Measurements from ENCODE around the gene BMP8B.
A peak's percentile ranks its signal among the peaks of the same experiment; 100 is the strongest.
"Not testable (repeated sequence)": the region's sequence is repeated elsewhere in the genome, so short reads cannot be mapped to it uniquely, and the experiment has no call there.

The BMP8B gene

DNA sequence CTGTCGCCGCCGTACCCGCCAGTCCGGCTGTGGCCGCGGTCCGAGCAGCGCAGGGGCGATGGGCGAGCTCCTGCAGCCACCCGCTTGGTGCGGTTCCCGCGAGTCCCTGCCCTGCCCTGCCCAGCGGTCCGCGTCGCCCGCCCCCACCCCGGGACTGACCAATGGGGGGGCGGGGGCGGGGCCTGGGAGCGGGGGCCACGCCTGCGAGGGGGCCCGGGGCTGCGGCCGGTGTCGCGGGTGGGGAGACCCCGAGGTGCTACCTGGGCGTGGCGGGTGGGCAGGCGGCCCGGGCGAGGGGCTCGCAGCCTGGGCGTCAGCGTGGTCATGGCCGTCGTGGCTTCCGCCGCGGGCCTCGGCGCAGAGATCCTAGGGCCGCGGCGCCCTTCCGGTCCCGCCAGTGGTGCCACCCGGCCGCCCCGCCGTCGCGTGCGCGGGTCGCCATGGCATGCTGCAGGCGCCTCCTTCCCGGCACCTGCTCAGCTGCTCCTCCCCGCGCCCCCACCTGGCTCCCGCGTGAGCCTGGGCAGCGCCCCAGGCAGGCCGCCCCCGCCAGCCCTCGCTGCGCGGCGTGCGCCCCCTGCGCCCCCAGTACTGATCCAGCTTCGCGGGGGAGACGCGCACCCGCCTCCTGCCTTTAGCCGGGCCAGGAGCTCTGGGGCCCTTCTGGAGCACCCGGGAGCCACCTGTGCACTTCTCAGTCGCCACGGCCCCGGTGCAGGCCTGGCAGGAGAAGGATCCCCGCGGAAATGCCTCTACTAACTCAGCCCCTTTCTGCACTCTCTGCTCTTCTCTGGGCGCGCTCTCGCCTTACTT lies at the start of gene BMP8B:
BMP8B (minus strand) TSS at position 108 of the 813 bp plus-strand sequence. CDS start 380 bp downstream, outside the sequence.
- Histone ChIP-seq H3K4me3 (ENCODE audit: low read length) (peak within 1 kb of the TSS; percentile 25), H3K9ac (ENCODE audit: low read length) (peak within 1 kb of the TSS; percentile 55), H3K9me3 (ENCODE audit: control insufficient read depth, low read length) (no peaks in the 10 kb centered on the region), H3K36me3 (ENCODE audit: control insufficient read depth, insufficient read depth, low read length) (no peaks in the 10 kb centered on the region), H3K4me1 (ENCODE audit: control insufficient read depth, insufficient read depth, low read length) (no peaks in the 10 kb centered on the region), H3K27me3 (ENCODE audit: control insufficient read depth, insufficient read depth, low read length) (peaks cover 11% of the 10 kb centered on the region)

- no peaks in the 10 kb centered on the region for H3K9me3 ChIP-seq (ENCODE audit: control insufficient read depth, low read length)
- H3K36me3 ChIP-seq (ENCODE audit: control insufficient read depth, insufficient read depth, low read length): no peaks in the 10 kb centered on the region
- H3K9ac ChIP-seq (ENCODE audit: low read length): no peak overlapping the region
- H3K4me3 ChIP-seq (ENCODE audit: low read length): no peak overlapping the region
- H3K4me1 ChIP-seq (ENCODE audit: control insufficient read depth, insufficient read depth, low read length): peaks cover 7% of the 10 kb centered on the region
- H3K27me3 ChIP-seq (ENCODE audit: control insufficient read depth, insufficient read depth, low read length): no peaks in the 10 kb centered on the region
Measured at GRCh38 chr1:39836595-39837110, 48.0 kb upstream of the BMP8B start.

- Histone ChIP-seq H3K4me1 (ENCODE audit: control insufficient read depth, insufficient read depth, low read length) (peaks cover 7% of the 10 kb centered on the region), H3K9ac (ENCODE audit: low read length) (no peak overlapping the region), H3K4me3 (ENCODE audit: low read length) (no peak overlapping the region)
Measured at GRCh38 chr1:39835935-39836594, 47.4 kb upstream of the BMP8B start.

DNA sequence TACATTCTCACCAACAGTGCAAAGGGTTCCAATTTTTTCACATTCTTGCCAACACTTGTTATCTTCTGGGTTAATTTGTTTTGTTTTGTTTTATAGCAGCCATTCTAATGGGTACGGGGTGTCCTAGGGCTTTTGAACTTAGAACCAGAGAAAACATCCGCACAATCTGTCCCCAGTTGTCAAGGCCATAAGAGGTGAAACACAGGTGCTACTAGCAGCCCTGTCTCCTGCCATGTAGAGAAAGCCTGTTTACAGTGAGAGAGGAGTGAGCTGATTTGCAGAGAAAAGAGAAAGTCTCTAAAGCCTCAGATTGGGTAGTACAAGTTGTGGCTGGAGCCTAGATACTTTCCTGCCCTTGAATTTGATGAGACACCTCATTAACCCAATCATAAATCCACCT lies 46.4 kb upstream of the BMP8B start:
- Histone ChIP-seq H3K9me3 (ENCODE audit: control insufficient read depth, low read length) (no peaks in the 10 kb centered on the region), H3K4me3 (ENCODE audit: low read length) (no peak overlapping the region), H3K36me3 (ENCODE audit: control insufficient read depth, insufficient read depth, low read length) (no peaks in the 10 kb centered on the region), H3K9ac (ENCODE audit: low read length) (no peak overlapping the region), H3K4me1 (ENCODE audit: control insufficient read depth, insufficient read depth, low read length) (peaks cover 7% of the 10 kb centered on the region), H3K27me3 (ENCODE audit: control insufficient read depth, insufficient read depth, low read length) (peaks cover 2% of the 10 kb centered on the region)

More at GRCh38 chr1:39835935-39836594, 47.4 kb upstream of the BMP8B start:
- no peaks in the 10 kb centered on the region for H3K27me3 ChIP-seq (ENCODE audit: control insufficient read depth, insufficient read depth, low read length)
- no peaks in the 10 kb centered on the region for H3K9me3 ChIP-seq (ENCODE audit: control insufficient read depth, low read length)
- H3K36me3 ChIP-seq (ENCODE audit: control insufficient read depth, insufficient read depth, low read length): no peaks in the 10 kb centered on the region

DNA sequence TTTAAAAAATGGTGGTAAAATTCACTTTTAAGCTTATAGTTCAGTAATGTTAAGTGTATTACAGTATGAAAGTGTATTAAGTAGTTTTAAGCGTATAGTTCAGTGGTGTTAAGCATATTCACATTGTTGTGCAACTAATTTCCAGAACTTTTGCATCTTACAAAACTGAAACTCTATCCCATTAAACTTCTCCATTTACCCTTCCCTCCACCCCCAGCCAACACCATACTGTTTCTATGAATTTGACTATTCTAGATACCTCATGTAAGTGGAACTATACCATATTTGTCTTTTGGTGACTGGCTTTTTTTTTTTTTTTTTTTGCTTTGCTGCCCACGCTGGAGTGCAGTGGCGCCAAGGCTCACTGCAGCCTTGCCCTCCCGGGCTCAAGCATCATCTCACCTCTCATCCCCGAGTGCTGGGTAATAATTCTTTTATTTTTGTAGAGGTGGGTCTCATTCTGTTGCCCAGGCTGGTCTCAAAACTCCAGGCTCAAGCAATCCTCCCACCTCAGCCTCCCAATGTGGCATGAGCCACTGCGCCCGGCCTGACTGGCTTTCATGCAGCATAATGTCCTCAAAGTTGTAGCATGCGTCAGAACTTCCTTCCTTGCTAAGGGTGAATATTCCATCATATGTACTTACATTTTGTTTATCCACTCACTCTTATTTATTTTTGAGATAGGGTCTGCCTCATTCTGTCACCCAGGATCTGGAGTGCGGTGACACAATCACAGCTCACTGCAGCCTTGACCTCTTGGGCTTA lies 45.1 kb upstream of the BMP8B start:
- no peaks in the 10 kb centered on the region for H3K36me3 ChIP-seq (ENCODE audit: control insufficient read depth, insufficient read depth, low read length)
- H3K4me1 ChIP-seq (ENCODE audit: control insufficient read depth, insufficient read depth, low read length): peaks cover 7% of the 10 kb centered on the region
- H3K27me3 ChIP-seq (ENCODE audit: control insufficient read depth, insufficient read depth, low read length): peaks cover 6% of the 10 kb centered on the region
- H3K4me3 ChIP-seq (ENCODE audit: low read length): no peak overlapping the region
- H3K9me3 ChIP-seq (ENCODE audit: control insufficient read depth, low read length): no peaks in the 10 kb centered on the region
- H3K9ac ChIP-seq (ENCODE audit: low read length): no peak overlapping the region

GRCh38 chr1:39833121-39833520 lies 44.5 kb upstream of the BMP8B start:
- H3K9ac ChIP-seq (ENCODE audit: low read length): no peak overlapping the region
- no peaks in the 10 kb centered on the region for H3K36me3 ChIP-seq (ENCODE audit: control insufficient read depth, insufficient read depth, low read length)
- H3K4me3 ChIP-seq (ENCODE audit: low read length): no peak overlapping the region
- H3K4me1 ChIP-seq (ENCODE audit: control insufficient read depth, insufficient read depth, low read length): peaks cover 7% of the 10 kb centered on the region
- no peaks in the 10 kb centered on the region for H3K9me3 ChIP-seq (ENCODE audit: control insufficient read depth, low read length)
- peaks cover 6% of the 10 kb centered on the region for H3K27me3 ChIP-seq (ENCODE audit: control insufficient read depth, insufficient read depth, low read length)

GRCh38 chr1:39832294-39832693 lies 43.6 kb upstream of the BMP8B start:
- Histone ChIP-seq H3K4me3 (ENCODE audit: low read length) (no peak overlapping the region), H3K4me1 (ENCODE audit: control insufficient read depth, insufficient read depth, low read length) (peaks cover 9% of the 10 kb centered on the region), H3K36me3 (ENCODE audit: control insufficient read depth, insufficient read depth, low read length) (no peaks in the 10 kb centered on the region), H3K27me3 (ENCODE audit: control insufficient read depth, insufficient read depth, low read length) (peaks cover 6% of the 10 kb centered on the region), H3K9me3 (ENCODE audit: control insufficient read depth, low read length) (no peaks in the 10 kb centered on the region), H3K9ac (ENCODE audit: low read length) (no peak overlapping the region)

GRCh38 chr1:39829791-39830533 lies 41.3 kb upstream of the BMP8B start:
- H3K9ac ChIP-seq (ENCODE audit: low read length): no peak overlapping the region
- H3K4me3 ChIP-seq (ENCODE audit: low read length): no peak overlapping the region
- peaks cover 26% of the 10 kb centered on the region for H3K4me1 ChIP-seq (ENCODE audit: control insufficient read depth, insufficient read depth, low read length)
- H3K9me3 ChIP-seq (ENCODE audit: control insufficient read depth, low read length): no peaks in the 10 kb centered on the region
- H3K36me3 ChIP-seq (ENCODE audit: control insufficient read depth, insufficient read depth, low read length): no peaks in the 10 kb centered on the region
- peaks cover 6% of the 10 kb centered on the region for H3K27me3 ChIP-seq (ENCODE audit: control insufficient read depth, insufficient read depth, low read length)

DNA sequence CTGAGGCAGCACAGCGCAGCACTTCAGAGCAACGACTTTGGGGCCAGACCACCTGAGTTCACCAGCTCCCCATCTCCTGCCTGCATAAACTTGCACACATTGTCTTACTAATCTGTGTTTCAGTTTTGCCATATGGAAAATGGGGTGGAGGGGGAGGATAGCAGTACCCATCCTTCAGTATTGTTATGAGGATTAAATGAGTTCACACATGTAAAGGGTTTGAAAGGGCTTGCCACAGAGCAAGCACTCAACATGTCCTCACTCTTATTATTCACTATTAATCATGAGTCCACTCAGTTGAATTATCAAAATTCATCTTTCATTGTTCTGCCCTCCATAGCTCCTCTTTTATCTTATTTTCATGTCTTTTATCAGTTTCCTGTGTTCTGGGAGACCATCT lies 40.1 kb upstream of the BMP8B start:
- H3K9me3 ChIP-seq (ENCODE audit: control insufficient read depth, low read length): no peaks in the 10 kb centered on the region
- H3K36me3 ChIP-seq (ENCODE audit: control insufficient read depth, insufficient read depth, low read length): no peaks in the 10 kb centered on the region
- H3K27me3 ChIP-seq (ENCODE audit: control insufficient read depth, insufficient read depth, low read length): peaks cover 6% of the 10 kb centered on the region
- no peak overlapping the region for H3K4me3 ChIP-seq (ENCODE audit: low read length)
- peaks cover 26% of the 10 kb centered on the region for H3K4me1 ChIP-seq (ENCODE audit: control insufficient read depth, insufficient read depth, low read length)
- H3K9ac ChIP-seq (ENCODE audit: low read length): no peak overlapping the region

DNA sequence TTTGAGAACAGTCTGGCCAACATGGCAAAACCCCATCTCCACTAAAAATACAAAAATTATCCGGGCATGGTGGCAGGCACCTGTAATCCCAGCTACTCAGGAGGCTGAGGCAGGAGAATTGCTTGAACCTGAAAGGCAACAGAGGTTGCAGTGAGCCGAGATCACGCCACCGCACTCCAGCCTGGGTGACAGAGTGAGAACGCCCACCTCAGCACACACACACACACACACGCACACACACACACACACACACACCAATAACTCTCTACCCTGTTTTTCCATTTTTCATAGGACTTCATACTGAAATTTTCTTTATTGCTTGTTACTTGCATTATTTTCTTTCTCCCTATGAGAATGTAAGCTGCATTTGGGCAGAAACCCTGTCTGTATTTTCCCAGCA lies 39.6 kb upstream of the BMP8B start:
- peaks cover 26% of the 10 kb centered on the region for H3K4me1 ChIP-seq (ENCODE audit: control insufficient read depth, insufficient read depth, low read length)
- not testable (repeated sequence) for H3K9ac ChIP-seq (ENCODE audit: low read length); H3K36me3 ChIP-seq (ENCODE audit: control insufficient read depth, insufficient read depth, low read length); H3K9me3 ChIP-seq (ENCODE audit: control insufficient read depth, low read length); H3K4me3 ChIP-seq (ENCODE audit: low read length); H3K27me3 ChIP-seq (ENCODE audit: control insufficient read depth, insufficient read depth, low read length)

DNA sequence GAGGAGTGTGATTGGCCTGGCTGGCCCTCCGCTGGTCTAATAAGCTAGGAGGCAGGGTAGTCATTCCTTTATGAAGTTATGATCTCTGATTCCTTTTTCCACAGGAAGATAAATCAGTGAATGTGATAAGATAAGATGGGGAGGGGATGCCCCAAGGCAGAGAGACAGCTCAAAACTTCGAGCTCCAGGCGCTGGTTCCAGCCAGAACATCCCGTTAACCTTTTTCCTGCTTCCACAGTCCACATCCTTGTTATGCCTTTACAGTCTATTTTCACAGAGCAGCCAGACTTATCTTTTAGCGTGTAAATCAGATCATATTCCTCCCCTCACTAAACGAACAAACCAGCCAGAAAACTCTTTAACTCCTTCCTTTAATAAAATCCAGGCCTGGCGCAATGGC lies 38.5 kb upstream of the BMP8B start:
- H3K9ac ChIP-seq (ENCODE audit: low read length): no peak overlapping the region
- no peaks in the 10 kb centered on the region for H3K9me3 ChIP-seq (ENCODE audit: control insufficient read depth, low read length)
- no peak overlapping the region for H3K4me3 ChIP-seq (ENCODE audit: low read length)
- no peaks in the 10 kb centered on the region for H3K36me3 ChIP-seq (ENCODE audit: control insufficient read depth, insufficient read depth, low read length)
- H3K27me3 ChIP-seq (ENCODE audit: control insufficient read depth, insufficient read depth, low read length): peaks cover 6% of the 10 kb centered on the region
- H3K4me1 ChIP-seq (ENCODE audit: control insufficient read depth, insufficient read depth, low read length): peaks cover 26% of the 10 kb centered on the region

All from mucosa of stomach (tissue), 1 donor.